Trophoblast cell (in vitro differentiated cells and primary cell): Measurements from ENCODE around the gene ASAP2.
A peak's percentile ranks its signal among the peaks of the same experiment; 100 is the strongest.

Experiments used
- DNase-seq, 2 donors: peaks; one replicate each; pipeline ENCODE4 v3.0.0-alpha.2; 2016
- H2AFZ ChIP-seq: 2 replicates; pipeline ENCODE4 v1.6.1; 2013; ENCODE audit warnings: low read length, moderate library complexity, mild to moderate bottlenecking; ENCODE audit not compliant: insufficient read depth, poor library complexity
- H2AK5ac ChIP-seq: 2 replicates; pipeline ENCODE4 v1.6.1; 2013; ENCODE audit warnings: mild to moderate bottlenecking, low read length
- H2BK120ac ChIP-seq: 2 replicates; pipeline ENCODE4 v1.6.1; 2013; ENCODE audit warnings: low read length, mild to moderate bottlenecking, moderate library complexity; ENCODE audit not compliant: insufficient read depth, poor library complexity
- H2BK12ac ChIP-seq: 2 replicates; pipeline ENCODE4 v1.6.1; 2013; ENCODE audit warnings: mild to moderate bottlenecking, low read length, moderate library complexity
- H2BK5ac ChIP-seq: 2 replicates; pipeline ENCODE4 v1.6.1; 2013; ENCODE audit warnings: low read length, low read depth, moderate library complexity, mild to moderate bottlenecking; ENCODE audit not compliant: poor library complexity
- H3K14ac ChIP-seq: 2 replicates; pipeline ENCODE4 v1.6.1; 2013; ENCODE audit warnings: mild to moderate bottlenecking, low read length
- H3K18ac ChIP-seq: 2 replicates; pipeline ENCODE4 v1.6.1; 2013; ENCODE audit warnings: mild to moderate bottlenecking, low read length
- H3K23ac ChIP-seq: 2 replicates; pipeline ENCODE4 v1.6.1; 2013; ENCODE audit warnings: low read length
- H3K27ac ChIP-seq: 2 replicates; pipeline ENCODE4 v1.5.1; 2013; ENCODE audit warnings: low read depth, mild to moderate bottlenecking, inconsistent platforms, low read length, moderate library complexity
- H3K27me3 ChIP-seq: 2 replicates; pipeline ENCODE4 v1.6.1; 2013; ENCODE audit warnings: inconsistent platforms, mild to moderate bottlenecking, low read length, moderate library complexity; ENCODE audit not compliant: insufficient read depth
- H3K36me3 ChIP-seq, 2 experiments: 1 replicate in 1 of 2; 2 replicates in 1 of 2; pipeline ENCODE4 v1.6.1; 2013; ENCODE audit warnings: low read length in 2 of 2, mild to moderate bottlenecking in 2 of 2, moderate library complexity in 1 of 2; ENCODE audit not compliant: insufficient read depth in 2 of 2, control insufficient read depth in 1 of 2
- H3K4ac ChIP-seq: 2 replicates; pipeline ENCODE4 v1.6.1; 2013; ENCODE audit warnings: low read depth, mild to moderate bottlenecking, low read length, moderate library complexity
- H3K4me1 ChIP-seq, 2 experiments: 1 replicate in 1 of 2; 2 replicates in 1 of 2; pipeline ENCODE4 v1.6.1; 2013; ENCODE audit warnings: low read length in 2 of 2, mild to moderate bottlenecking in 2 of 2, moderate library complexity in 1 of 2; ENCODE audit not compliant: insufficient read depth in 2 of 2, control insufficient read depth in 1 of 2
- H3K4me2 ChIP-seq: 2 replicates; pipeline ENCODE4 v1.6.1; 2013; ENCODE audit warnings: inconsistent platforms, mild to moderate bottlenecking, low read length, moderate library complexity
- H3K4me3 ChIP-seq: 2 replicates; pipeline ENCODE4 v1.5.1; 2013; ENCODE audit warnings: mild to moderate bottlenecking, low read depth, low read length, inconsistent platforms
- H3K79me1 ChIP-seq: one replicate; pipeline ENCODE4 v1.6.1; 2013; ENCODE audit warnings: low read length
- H3K79me2 ChIP-seq: 2 replicates; pipeline ENCODE4 v1.6.1; 2013; ENCODE audit warnings: low read length, mild to moderate bottlenecking; ENCODE audit not compliant: control insufficient read depth, insufficient read depth, poor library complexity
- H3K9ac ChIP-seq: 2 replicates; pipeline ENCODE4 v1.6.1; 2013; ENCODE audit warnings: mild to moderate bottlenecking, low read length
- H3K9me3 ChIP-seq: 2 replicates; pipeline ENCODE4 v1.6.1; 2013; ENCODE audit warnings: low read depth, mild to moderate bottlenecking, control low read depth, inconsistent platforms, low read length; ENCODE audit not compliant: insufficient read depth
- H4K12ac ChIP-seq: 2 replicates; pipeline ENCODE4 v1.6.1; 2013; ENCODE audit warnings: low read depth, mild to moderate bottlenecking, low read length, moderate library complexity
- H4K8ac ChIP-seq: 2 replicates; pipeline ENCODE4 v1.6.1; 2013; ENCODE audit warnings: low read depth, mild to moderate bottlenecking, low read length, moderate library complexity
- H4K91ac ChIP-seq: one replicate; pipeline ENCODE4 v1.6.1; 2013; ENCODE audit warnings: low read depth, mild to moderate bottlenecking, low read length, moderate library complexity
- WGBS: extraction: QIAGEN DNeasy Blood & Tissue Kit; methylation state at CpG from one replicate; pipeline ENCODE4 v1.1.7; 2013; ENCODE audit warnings: missing lambda C conversion rate; ENCODE audit not compliant: insufficient read length, insufficient coverage; ENCODE audit errors: extremely low coverage; 5-methylcytosine and 5-hydroxymethylcytosine counted together

ASAP2 gene

DNA sequence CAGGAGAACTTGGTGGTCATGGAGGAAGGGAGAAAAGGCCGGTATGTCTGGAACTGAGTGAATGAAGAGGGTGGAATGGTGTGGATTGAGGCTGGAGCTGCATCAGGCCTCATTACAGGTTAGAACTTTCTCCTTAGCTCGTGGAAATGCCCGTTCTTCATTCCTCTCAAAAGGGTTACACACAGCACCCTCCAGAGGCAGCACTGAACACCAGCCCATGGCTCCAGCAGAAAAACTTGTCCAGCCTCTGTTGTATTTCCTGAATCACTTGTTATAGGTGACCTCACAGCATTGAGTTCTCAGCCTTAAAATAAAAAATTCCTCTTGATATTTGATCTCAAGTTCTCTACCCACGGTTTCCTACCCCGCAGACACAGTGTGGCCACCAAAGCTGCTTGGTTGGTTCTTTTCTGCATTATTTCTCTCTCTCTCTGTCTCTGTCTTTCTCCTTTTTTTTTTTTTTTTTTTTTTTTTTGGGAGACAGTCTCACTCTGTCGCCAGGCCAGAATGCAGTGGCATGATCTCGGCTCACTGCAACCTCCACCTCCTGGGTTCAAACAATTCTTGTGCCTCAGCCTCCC lies 127.1 kb downstream of the ASAP2 start:
- Histone ChIP-seq H3K9ac (no peak overlapping the region), H3K4me1 (peaks cover 0 to 10% of the 10 kb centered on the region in 2 experiments), H4K91ac (no peak overlapping the region), H4K8ac (no peak overlapping the region), H3K18ac (no peak overlapping the region), H3K4ac (no peak overlapping the region), H3K4me3 (no peak overlapping the region), H2AFZ (no peak overlapping the region), H3K27ac (no peak overlapping the region), H3K23ac (no peak overlapping the region), H2AK5ac (no peak overlapping the region), H2BK5ac (no peak overlapping the region), H3K9me3 (peaks cover 2% of the 10 kb centered on the region), H4K12ac (no peak overlapping the region), H3K79me1 (no peaks in the 10 kb centered on the region), H2BK120ac (no peak overlapping the region), H3K4me2 (no peak overlapping the region), H3K27me3 (no peaks in the 10 kb centered on the region), H3K36me3 (peaks cover 12 to 29% of the 10 kb centered on the region in 2 experiments), H3K79me2 (no peaks in the 10 kb centered on the region), H3K14ac (no peak overlapping the region), H2BK12ac (no peak overlapping the region)
- DNase-seq, result peak; percentile 77 to 86
- WGBS, result no CpG with 5 or more reads among the region's 7 CpGs

DNA sequence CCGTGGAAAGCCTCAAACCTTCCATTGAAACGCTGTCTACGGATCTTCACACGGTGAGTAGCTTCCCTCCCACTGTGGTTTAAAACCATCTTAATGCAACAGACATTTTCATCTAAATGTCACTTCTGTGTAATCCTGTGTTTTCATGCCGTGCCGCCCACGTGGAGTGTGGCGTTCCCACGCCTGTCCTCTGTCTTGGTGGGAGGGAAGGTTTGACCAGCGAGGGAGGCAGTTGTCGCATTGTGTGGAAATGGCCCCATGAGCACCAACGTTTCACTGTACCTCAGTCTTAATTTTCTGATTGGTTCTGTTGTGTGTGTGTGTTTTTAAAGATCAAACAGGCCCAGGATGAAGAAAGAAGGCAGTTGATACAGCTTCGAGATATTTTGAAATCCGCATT lies 128.1 kb downstream of the ASAP2 start:
- H3K4me1 ChIP-seq, result peaks cover 6 to 14% of the 10 kb centered on the region in 2 experiments
- no peaks in the 10 kb centered on the region for H3K27me3 ChIP-seq
- H3K14ac ChIP-seq, result no peak overlapping the region
- H3K18ac ChIP-seq, result no peak overlapping the region
- no peaks in the 10 kb centered on the region for H3K79me2 ChIP-seq
- no peak overlapping the region for H2AK5ac ChIP-seq
- no peak for DNase-seq
- no peak overlapping the region for H4K12ac ChIP-seq
- H3K36me3 ChIP-seq, result peaks cover 12 to 24% of the 10 kb centered on the region in 2 experiments
- H4K91ac ChIP-seq, result no peak overlapping the region
- H2BK120ac ChIP-seq, result no peak overlapping the region
- H3K9me3 ChIP-seq, result peaks cover 2% of the 10 kb centered on the region
- H3K4ac ChIP-seq, result no peak overlapping the region
- no peak overlapping the region for H2AFZ ChIP-seq
- no peak overlapping the region for H3K23ac ChIP-seq
- H3K4me3 ChIP-seq, result no peak overlapping the region
- H2BK5ac ChIP-seq, result no peak overlapping the region
- no peak overlapping the region for H3K4me2 ChIP-seq
- no peak overlapping the region for H3K9ac ChIP-seq
- H2BK12ac ChIP-seq, result no peak overlapping the region
- no peak overlapping the region for H3K27ac ChIP-seq
- no peak overlapping the region for H4K8ac ChIP-seq
- H3K79me1 ChIP-seq, result no peaks in the 10 kb centered on the region
- no CpG with 5 or more reads among the region's 14 CpGs for WGBS

DNA sequence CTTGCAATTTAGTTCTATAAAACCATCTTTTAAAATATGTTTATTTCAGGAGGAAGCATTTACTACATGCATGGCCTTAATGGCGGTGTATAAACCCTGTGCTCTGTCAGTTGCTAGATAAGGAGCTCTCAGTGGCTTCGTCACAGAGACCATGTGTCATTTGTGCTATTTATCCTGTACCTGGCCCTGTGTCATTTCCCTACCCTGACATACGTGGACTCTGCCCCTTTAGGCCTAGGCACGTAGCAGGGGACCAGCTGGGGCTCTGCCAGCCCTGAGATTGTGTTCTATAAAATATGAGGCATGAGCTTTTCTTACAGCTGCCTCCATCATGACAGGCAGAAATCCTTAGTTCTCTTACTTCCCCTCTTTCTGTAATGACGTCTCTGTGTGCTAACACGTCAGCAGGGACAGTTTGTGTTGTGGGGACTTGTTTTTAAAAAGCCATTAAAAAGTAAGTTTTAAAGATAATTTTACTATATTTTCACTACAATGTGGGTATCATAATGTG lies 128.8 kb downstream of the ASAP2 start:
- H4K91ac ChIP-seq, result no peak overlapping the region
- no peak overlapping the region for H4K8ac ChIP-seq
- no peak overlapping the region for H2AFZ ChIP-seq
- peaks cover 12 to 20% of the 10 kb centered on the region in 2 experiments for H3K36me3 ChIP-seq
- WGBS, result no CpG with 5 or more reads among the region's 6 CpGs
- no peak overlapping the region for H3K18ac ChIP-seq
- H3K79me1 ChIP-seq, result no peaks in the 10 kb centered on the region
- no peak overlapping the region for H2BK12ac ChIP-seq
- H3K23ac ChIP-seq, result no peak overlapping the region
- H2BK5ac ChIP-seq, result no peak overlapping the region
- H3K9ac ChIP-seq, result no peak overlapping the region
- H3K79me2 ChIP-seq, result no peaks in the 10 kb centered on the region
- no peak overlapping the region for H3K4ac ChIP-seq
- H3K9me3 ChIP-seq, result peaks cover 2% of the 10 kb centered on the region
- DNase-seq, result no peak
- no peak overlapping the region for H3K4me3 ChIP-seq
- no peak overlapping the region for H3K4me2 ChIP-seq
- no peak overlapping the region for H3K27ac ChIP-seq
- no peak overlapping the region for H3K14ac ChIP-seq
- no peak overlapping the region for H2BK120ac ChIP-seq
- no peak overlapping the region for H4K12ac ChIP-seq
- peaks cover 6 to 16% of the 10 kb centered on the region in 2 experiments for H3K4me1 ChIP-seq
- no peaks in the 10 kb centered on the region for H3K27me3 ChIP-seq
- H2AK5ac ChIP-seq, result no peak overlapping the region

DNA sequence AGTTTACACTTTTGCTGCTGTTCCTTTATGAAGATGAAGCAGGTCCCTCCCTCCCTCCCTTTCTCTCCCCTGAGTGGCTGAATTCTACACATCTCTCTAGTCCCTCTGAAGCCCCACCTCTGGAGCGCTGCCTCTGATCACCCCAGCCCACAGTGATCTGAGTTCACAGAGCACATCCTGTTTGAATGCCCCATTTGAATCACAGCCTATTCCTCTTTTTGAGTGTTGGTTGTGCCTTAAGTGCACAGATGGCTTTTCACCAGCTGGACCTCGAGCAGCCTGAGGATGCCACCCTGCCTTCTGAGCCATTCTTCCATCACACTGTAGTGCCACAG lies 129.6 kb downstream of the ASAP2 start:
- no peak overlapping the region for H3K18ac ChIP-seq
- H3K36me3 ChIP-seq, result peaks cover 10 to 17% of the 10 kb centered on the region in 2 experiments
- no peak overlapping the region for H3K9ac ChIP-seq
- H4K12ac ChIP-seq, result no peak overlapping the region
- no peak overlapping the region for H3K4me3 ChIP-seq
- H3K27me3 ChIP-seq, result no peaks in the 10 kb centered on the region
- H3K79me2 ChIP-seq, result no peaks in the 10 kb centered on the region
- peaks cover 6 to 16% of the 10 kb centered on the region in 2 experiments for H3K4me1 ChIP-seq
- H4K8ac ChIP-seq, result no peak overlapping the region
- no peak overlapping the region for H2BK120ac ChIP-seq
- H3K4ac ChIP-seq, result no peak overlapping the region
- H3K23ac ChIP-seq, result no peak overlapping the region
- no peak overlapping the region for H3K14ac ChIP-seq
- H2BK5ac ChIP-seq, result no peak overlapping the region
- no CpG with 5 or more reads among the region's 2 CpGs for WGBS
- DNase-seq, result no peak
- H3K9me3 ChIP-seq, result peaks cover 2% of the 10 kb centered on the region
- no peak overlapping the region for H4K91ac ChIP-seq
- H3K79me1 ChIP-seq, result no peaks in the 10 kb centered on the region
- no peak overlapping the region for H2BK12ac ChIP-seq
- H3K27ac ChIP-seq, result no peak overlapping the region
- H2AFZ ChIP-seq, result no peak overlapping the region
- no peak overlapping the region for H3K4me2 ChIP-seq
- no peak overlapping the region for H2AK5ac ChIP-seq
